HG03457 (cell line): ENCODE results near the gene SYCP2.
"Not testable (repeated sequence)": the region's sequence is repeated elsewhere in the genome, so short reads cannot be mapped to it uniquely, and the experiment has no call there.

Experiments
- ATAC-seq: cut with Tn5 transposase; IDR thresholded peaks from one replicate; pipeline ENCODE4 v1.9.1; 2021; ENCODE audit warnings: moderate number of reproducible peaks; ENCODE audit not compliant: unreplicated experiment

SYCP2 gene

DNA sequence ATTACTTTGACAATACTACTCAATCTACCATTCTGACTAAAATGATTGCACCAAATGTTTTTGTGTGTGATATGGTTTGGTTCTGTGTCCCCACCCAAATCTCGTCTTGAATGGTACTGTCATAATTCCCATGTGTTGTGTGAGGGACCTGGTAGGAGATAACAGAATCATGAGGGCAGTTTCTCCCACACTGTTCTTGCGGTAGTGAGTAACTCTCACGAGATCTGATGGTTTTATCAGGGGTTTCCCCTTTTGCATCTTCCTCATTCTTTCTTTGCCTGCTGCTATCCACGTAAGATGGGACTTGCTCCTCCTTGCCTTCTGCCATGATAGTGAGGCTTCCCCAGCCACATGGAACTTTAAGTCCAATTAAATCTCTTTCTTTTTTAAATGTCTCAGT lies 20.8 kb downstream of the SYCP2 start:
- ATAC-seq, result no peak

GRCh38 chr20:59911041-59911440 lies 22.4 kb downstream of the SYCP2 start:
- no peak for ATAC-seq

- no peak for ATAC-seq
These were observed 24.6 kb downstream of the SYCP2 start for GRCh38 chr20:59908855-59909254.

DNA sequence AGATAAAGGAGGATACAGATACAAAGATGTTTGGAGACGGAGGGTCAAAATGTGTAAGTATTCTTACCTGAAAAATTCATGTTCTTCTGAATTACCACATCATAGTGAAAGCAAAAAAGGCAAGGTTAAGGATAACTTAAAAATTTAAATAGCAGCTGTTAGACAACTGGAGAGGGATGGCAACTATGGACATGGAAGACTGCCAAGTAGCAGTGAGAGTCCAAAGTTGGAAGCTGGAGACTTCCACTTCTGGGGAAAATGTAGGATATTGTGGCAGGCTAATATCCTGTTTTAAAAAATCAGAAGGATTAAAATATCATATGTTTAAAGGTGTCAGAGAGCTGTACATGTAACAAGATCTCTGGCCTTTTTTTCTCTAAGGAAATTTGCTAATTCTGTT lies 29.8 kb downstream of the SYCP2 start:
- no peak for ATAC-seq

DNA sequence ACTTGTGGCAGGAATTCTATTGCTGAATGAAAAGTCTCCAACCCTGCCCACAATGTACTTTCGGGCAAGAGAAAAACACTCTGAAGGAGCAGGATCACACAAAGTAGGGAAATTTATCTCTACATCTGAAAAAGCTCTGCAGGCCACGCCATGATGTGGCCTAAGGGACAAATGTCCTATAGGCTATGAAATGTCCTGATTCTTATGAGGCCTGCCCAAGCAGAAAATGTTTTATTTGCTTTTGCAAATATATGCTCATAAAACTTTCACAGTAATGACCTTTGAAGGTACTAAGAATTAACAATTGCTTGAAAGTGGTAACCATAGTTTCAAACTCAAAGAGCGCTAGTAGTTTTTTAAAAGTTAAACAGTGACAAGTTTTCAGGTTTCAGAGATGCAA lies 31.0 kb downstream of the SYCP2 start:
- no peak for ATAC-seq

DNA sequence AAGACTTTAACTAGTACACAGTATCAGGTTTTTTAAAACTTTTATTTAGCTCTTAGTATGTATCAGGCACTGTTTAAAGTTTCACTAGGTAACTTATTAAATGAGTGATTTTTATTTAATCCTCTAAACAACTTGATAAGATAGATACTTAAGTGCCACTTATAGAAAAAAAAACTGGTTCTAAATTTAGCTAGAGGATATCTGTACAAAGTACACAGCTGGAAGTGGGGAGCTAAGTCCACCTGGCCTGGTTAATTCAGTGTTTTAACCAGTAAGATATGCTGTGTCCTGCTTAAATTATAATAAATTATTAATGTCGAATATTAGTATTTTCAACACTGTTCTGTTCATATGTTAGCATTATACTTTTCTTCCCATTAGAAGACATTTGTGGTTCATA lies 37.5 kb downstream of the SYCP2 start:
- no peak for ATAC-seq

DNA sequence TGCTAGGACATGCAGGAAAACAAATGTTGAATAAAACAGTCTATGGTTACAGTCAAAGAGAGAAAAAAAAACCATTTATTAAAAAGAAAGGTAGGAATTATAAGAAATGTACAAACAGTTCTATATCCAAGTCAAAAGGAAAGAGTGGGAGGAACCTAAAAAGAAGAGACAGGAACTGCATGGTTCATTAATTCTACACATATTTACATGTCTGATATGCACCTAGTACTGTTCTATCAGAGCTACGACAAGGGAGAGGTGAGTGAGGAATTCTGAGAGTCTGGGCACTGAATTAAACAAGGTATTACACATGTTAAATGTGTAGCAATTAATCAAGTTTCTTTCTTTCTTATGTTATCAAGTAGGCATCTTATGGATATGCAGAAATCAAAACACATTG lies 41.9 kb downstream of the SYCP2 start:
- ATAC-seq, result no peak

DNA sequence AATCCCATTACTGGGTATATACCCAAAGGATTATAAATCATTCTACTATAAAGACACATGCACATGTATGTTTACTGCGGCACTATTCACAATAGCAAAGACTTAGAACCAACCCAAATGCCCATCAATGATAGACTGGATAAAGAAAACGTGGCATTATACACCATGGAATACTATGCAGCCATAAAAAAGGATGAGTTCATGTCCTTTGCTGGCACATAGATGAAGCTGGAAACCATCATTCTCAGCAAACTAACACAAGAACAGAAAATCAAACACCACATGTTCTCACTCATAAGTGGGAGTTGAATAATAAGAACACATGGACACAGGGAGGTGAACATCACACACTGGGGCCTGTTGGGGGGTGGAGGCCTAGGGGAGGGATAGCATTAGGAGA lies 43.4 kb downstream of the SYCP2 start:
- not testable (repeated sequence) for ATAC-seq

DNA sequence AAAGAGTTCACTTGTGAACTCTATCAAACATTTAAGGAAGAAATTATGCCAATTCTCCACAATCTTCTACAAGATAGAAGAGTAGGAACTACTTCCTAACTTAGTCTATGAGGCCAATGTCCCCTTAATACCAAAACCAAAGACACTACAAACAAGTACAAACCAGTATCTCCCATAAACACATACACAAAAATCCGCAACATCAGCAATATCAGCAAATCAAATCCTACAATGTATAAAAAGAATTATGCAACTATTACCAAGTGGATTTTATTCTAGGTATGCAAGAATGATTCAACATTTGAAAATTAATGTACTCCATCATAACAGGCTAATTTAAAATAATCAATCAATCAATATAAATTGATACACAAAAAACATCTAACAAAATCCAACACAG lies 45.4 kb downstream of the SYCP2 start:
- ATAC-seq, result no peak

DNA sequence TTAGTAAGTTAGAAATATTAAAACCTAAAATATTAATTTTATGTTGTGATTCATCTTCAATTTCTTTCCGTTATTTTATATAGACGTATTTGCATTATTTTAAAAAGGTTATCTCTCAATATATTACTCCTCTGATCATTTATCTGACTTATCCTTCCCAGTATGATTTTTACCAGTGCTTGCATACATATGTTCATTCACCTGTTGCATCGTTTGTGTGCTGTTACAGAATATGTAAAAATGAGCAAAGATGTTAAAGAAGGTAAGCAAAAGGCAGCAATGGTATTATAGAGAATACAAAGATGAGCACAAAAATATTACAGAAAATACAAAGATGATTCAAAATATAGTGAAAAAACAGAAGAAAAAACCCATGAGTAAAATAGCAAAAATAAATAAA lies 48.9 kb downstream of the SYCP2 start:
- ATAC-seq, result no peak

DNA sequence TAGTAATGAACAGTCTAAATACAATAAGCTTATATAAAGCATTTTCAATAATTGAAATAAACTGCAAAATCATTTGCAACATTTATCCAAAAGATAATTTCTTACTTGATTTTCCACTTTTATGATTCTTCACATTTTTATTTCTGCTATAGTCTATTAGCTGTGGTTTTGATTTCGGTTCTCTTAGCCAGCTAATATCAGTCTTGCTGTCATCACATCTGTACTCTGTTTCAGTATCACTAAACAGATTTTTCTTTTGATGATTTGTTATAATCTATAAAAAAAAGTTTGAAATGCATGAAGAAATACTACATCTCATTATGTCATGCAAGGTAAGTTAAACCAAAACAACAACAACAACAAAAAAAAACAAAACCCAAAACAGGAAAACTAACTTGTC lies 53.2 kb downstream of the SYCP2 start:
- no peak for ATAC-seq

GRCh38 chr20:59873409-59873808 lies 60.0 kb downstream of the SYCP2 start:
- ATAC-seq, result no peak

DNA sequence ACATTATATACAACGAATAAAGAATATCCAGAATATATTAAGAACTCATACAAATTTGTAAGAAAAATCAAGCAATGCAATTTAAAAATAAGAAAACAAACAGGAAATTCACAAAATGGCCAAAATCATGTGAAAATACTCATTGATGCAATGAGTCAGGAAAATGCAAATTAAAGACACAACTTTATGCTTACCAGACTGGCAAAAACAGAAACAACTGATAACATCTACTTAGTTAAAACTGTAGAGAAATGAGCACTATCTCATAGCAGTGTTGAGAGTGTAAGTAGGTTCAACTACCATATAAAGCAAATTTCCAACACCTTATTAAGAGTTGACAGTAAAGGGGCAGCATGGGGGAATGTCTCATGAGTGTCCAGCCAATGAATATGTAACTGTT lies 62.3 kb downstream of the SYCP2 start:
- no peak for ATAC-seq

- no peak for ATAC-seq
These were observed 67.1 kb downstream of the SYCP2 start for GRCh38 chr20:59866338-59866737.

DNA sequence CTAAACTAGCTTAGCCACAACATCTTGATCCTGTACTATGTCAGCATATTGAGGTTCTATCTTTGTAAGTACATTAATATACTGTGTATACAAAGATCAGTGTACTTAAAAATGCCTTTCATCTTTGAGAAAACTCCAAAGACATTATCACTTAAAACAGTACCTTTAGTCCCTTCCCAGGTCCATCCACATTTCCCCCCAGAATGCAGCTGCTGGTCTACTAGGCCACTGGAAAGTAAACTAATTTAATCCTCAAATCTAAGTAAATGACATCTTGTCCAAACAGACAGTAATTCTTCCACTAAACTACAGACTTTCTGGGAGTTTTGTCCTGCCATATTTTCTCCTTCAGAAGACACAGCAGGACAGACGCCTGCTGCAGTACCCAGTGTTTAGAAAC lies 68.7 kb downstream of the SYCP2 start:
- no peak for ATAC-seq

- no peak for ATAC-seq
These were observed 70.4 kb downstream of the SYCP2 start for GRCh38 chr20:59863058-59863457.

- no peak for ATAC-seq
These were observed 72.0 kb downstream of the SYCP2 start for GRCh38 chr20:59861401-59861800.

GRCh38 chr20:59858425-59858824 lies 75.0 kb downstream of the SYCP2 start:
- no peak for ATAC-seq

- ATAC-seq, result no peak
These were observed 75.5 kb downstream of the SYCP2 start for GRCh38 chr20:59857966-59858365.

- not testable (repeated sequence) for ATAC-seq
These were observed 76.5 kb downstream of the SYCP2 start for GRCh38 chr20:59856941-59857340.

DNA sequence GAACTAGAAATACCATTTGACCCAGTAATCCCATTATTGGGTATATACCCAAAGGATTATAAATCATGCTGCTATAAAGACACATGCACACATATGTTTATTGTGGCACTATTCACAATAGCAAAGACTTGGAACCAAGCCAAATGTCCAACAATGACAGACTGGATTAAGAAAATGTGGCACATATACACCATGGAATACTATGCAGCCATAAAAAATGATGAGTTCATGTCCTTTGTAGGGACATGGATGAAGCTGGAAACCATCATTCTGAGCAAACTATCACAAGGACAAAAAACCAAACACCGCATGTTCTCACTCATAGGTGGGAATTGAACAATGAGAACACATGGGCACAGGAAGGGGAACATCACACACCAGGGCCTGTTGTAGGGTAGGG lies 76.9 kb downstream of the SYCP2 start:
- ATAC-seq, result not testable (repeated sequence)

DNA sequence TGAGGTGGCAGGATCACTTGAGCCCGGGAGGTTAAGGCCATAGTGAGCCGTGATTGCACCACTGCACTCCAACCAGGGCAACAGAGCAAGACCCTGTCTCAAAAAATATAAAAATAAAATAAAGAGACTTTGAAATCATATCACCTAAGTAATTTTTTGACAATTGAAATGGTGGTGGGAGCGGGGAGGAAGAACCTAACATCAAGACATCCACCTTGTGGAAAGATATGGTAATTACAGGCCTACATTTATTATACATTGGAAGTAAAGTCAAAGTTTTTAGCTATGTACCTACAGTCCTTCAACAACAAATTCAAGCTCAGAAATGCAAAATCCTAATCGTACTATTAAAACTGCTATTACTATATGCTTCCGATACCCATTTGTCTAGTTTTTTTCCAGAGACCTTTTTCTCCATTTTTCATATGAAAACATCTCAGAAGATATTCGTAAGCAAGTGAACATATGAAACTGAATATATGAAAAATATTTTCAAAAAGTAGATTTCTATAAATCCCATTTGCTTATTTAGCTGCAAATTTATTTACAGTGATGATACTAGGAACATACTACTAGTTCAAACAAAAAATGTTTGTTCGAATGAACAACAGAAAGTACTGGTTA lies 83.3 kb downstream of the SYCP2 start:
- no peak for ATAC-seq

- no peak for ATAC-seq
These were observed 85.3 kb downstream of the SYCP2 start for GRCh38 chr20:59848182-59848581.

GRCh38 chr20:59845472-59845871 lies 88.0 kb downstream of the SYCP2 start:
- no peak for ATAC-seq
